Esophagus (tissue), 2 donors: ENCODE data around the gene C16orf90. TPM values are rescaled to one million over a fixed set of nuclear protein-coding genes. Genes with fewer than 3 reads are reported as not detected.
"Not testable (repeated sequence)": the region's sequence is repeated elsewhere in the genome, so short reads cannot be mapped to it uniquely, and the experiment has no call there.

Experiments
- H3K27ac ChIP-seq, 2 donors: one replicate each; pipeline ENCODE4 v1.5.1; 2013; ENCODE audit warnings: low read depth in 2 of 2, mild to moderate bottlenecking in 2 of 2, inconsistent platforms in 1 of 2, low read length in 1 of 2, moderate library complexity in 1 of 2
- H3K27me3 ChIP-seq, 2 donors: one replicate each; pipeline ENCODE4 v1.6.1; 2013; ENCODE audit warnings: low read length in 2 of 2, control low read depth in 1 of 2, mild to moderate bottlenecking in 1 of 2; ENCODE audit not compliant: insufficient read depth in 2 of 2, control insufficient read depth in 1 of 2
- H3K36me3 ChIP-seq, 2 donors: one replicate each; pipeline ENCODE4 v1.6.1; 2013; ENCODE audit warnings: low read length in 1 of 2; ENCODE audit not compliant: control insufficient read depth in 2 of 2, insufficient read depth in 2 of 2
- H3K4me1 ChIP-seq, 2 donors: one replicate each; pipeline ENCODE4 v1.6.1; 2013; ENCODE audit warnings: low read length in 1 of 2; ENCODE audit not compliant: control insufficient read depth in 2 of 2, insufficient read depth in 2 of 2
- H3K4me3 ChIP-seq, 2 donors: one replicate each; pipeline ENCODE4 v1.5.1; 2013; ENCODE audit warnings: low read length in 2 of 2, mild to moderate bottlenecking in 2 of 2, low read depth in 1 of 2, moderate library complexity in 1 of 2
- H3K9me3 ChIP-seq, 2 donors: one replicate each; pipeline ENCODE4 v1.6.1; 2013; ENCODE audit warnings: mild to moderate bottlenecking in 2 of 2, low read depth in 1 of 2, low read length in 1 of 2, moderate library complexity in 1 of 2; ENCODE audit not compliant: control insufficient read depth in 2 of 2, insufficient read depth in 1 of 2
- WGBS, 2 donors: extraction: QIAGEN DNeasy Blood & Tissue Kit; methylation state at CpG; one replicate each; pipeline ENCODE4 v1.1.7; 2013; 5-methylcytosine and 5-hydroxymethylcytosine counted together
- polyA plus RNA-seq, 2 donors: library from polyadenylated mRNA; stranded (reverse); fragments of 200-250 nt; gene quantifications; one replicate each; pipeline ENCODE4 v1.2.3, GENCODE V29; 2013
- donor health status: healthy with polysubstance abuse.
- donor health status: Bipolar disorder and iron deficiency.

Gene C16orf90
- polyA plus RNA-seq, 2 donors: not detected

- H3K4me1 ChIP-seq, H3K27me3 ChIP-seq, H3K27ac ChIP-seq, H3K9me3 ChIP-seq, H3K36me3 ChIP-seq: not testable (repeated sequence)
- peak overlapping the region; percentile 78 to 85 for H3K4me3 ChIP-seq
- WGBS, 2 donors: 16 to 17% methylated on average over 24 of the region's 24 CpGs
Observed at GRCh38 chr16:3501412-3501761, 6.1 kb upstream of the C16orf90 start.

GRCh38 chr16:3498988-3499387, 3.7 kb upstream of the C16orf90 start:
- no peak overlapping the region for H3K4me3 ChIP-seq
- H3K27ac ChIP-seq: no peak overlapping the region
- WGBS, 2 donors: 97% methylated on average over 16 of the region's 16 CpGs
- no peaks in the 10 kb centered on the region for H3K27me3 ChIP-seq
- H3K9me3 ChIP-seq: no peaks in the 10 kb centered on the region
- peaks cover 0 to 7% of the 10 kb centered on the region in 2 donors for H3K4me1 ChIP-seq
- no peaks in the 10 kb centered on the region for H3K36me3 ChIP-seq

- Histone ChIP-seq H3K36me3 (no peaks in the 10 kb centered on the region), H3K27me3 (no peaks in the 10 kb centered on the region), H3K9me3 (no peaks in the 10 kb centered on the region), H3K27ac (no peak overlapping the region), H3K4me1 (peaks cover 0 to 11% of the 10 kb centered on the region in 2 donors), H3K4me3 (no peak overlapping the region)
- WGBS, 2 donors: 91 to 92% methylated on average over 4 of the region's 4 CpGs
Observed at GRCh38 chr16:3497771-3498170, 2.5 kb upstream of the C16orf90 start.

GRCh38 chr16:3496386-3496785, 1.1 kb upstream of the C16orf90 start:
- 95 to 96% methylated on average over 30 of the region's 30 CpGs for WGBS, 2 donors

GRCh38 chr16:3494386-3494973, 809 bp downstream of the C16orf90 start:
- Histone ChIP-seq H3K27ac (no peak overlapping the region), H3K36me3 (no peaks in the 10 kb centered on the region), H3K9me3 (no peaks in the 10 kb centered on the region), H3K27me3 (no peaks in the 10 kb centered on the region), H3K4me3 (no peak overlapping the region), H3K4me1 (peaks cover 0 to 8% of the 10 kb centered on the region in 2 donors)
- 94% methylated on average over 15 to 16 of the region's 16 CpGs for WGBS, 2 donors

More at GRCh38 chr16:3496386-3496785, 1.1 kb upstream of the C16orf90 start:
- H3K27me3 ChIP-seq: no peaks in the 10 kb centered on the region
- no peak overlapping the region for H3K4me3 ChIP-seq
- no peaks in the 10 kb centered on the region for H3K9me3 ChIP-seq
- H3K27ac ChIP-seq: no peak overlapping the region
- no peaks in the 10 kb centered on the region for H3K36me3 ChIP-seq
- peaks cover 0 to 8% of the 10 kb centered on the region in 2 donors for H3K4me1 ChIP-seq

- Histone ChIP-seq H3K9me3 (no peaks in the 10 kb centered on the region), H3K27me3 (no peaks in the 10 kb centered on the region), H3K36me3 (peaks cover 0 to 7% of the 10 kb centered on the region in 2 donors), H3K27ac (no peak overlapping the region), H3K4me1 (peaks cover 0 to 8% of the 10 kb centered on the region in 2 donors), H3K4me3 (no peak overlapping the region)
- WGBS, 2 donors: 82 to 88% methylated on average over 10 of the region's 10 CpGs
Observed at GRCh38 chr16:3492356-3492755, 2.9 kb downstream of the C16orf90 start.

GRCh38 chr16:3490911-3491629, 4.2 kb downstream of the C16orf90 start:
- H3K27me3 ChIP-seq: no peaks in the 10 kb centered on the region
- no peak overlapping the region for H3K27ac ChIP-seq
- peaks cover 7 to 9% of the 10 kb centered on the region in 2 donors for H3K36me3 ChIP-seq
- H3K4me3 ChIP-seq: no peak overlapping the region
- peaks cover 0 to 8% of the 10 kb centered on the region in 2 donors for H3K4me1 ChIP-seq
- 54% methylated on average over 17 of the region's 17 CpGs for WGBS, 2 donors
- H3K9me3 ChIP-seq: no peaks in the 10 kb centered on the region

- no peaks in the 10 kb centered on the region for H3K27me3 ChIP-seq
- no peak overlapping the region for H3K4me3 ChIP-seq
- H3K27ac ChIP-seq: no peak overlapping the region
- H3K36me3 ChIP-seq: peaks cover 28 to 29% of the 10 kb centered on the region in 2 donors
- H3K4me1 ChIP-seq: peaks cover 0 to 8% of the 10 kb centered on the region in 2 donors
- 71 to 76% methylated on average over 9 of the region's 13 CpGs for WGBS, 2 donors
- H3K9me3 ChIP-seq: no peaks in the 10 kb centered on the region
Observed at GRCh38 chr16:3488801-3489200, 6.5 kb downstream of the C16orf90 start.

GRCh38 chr16:3487521-3488410, 7.5 kb downstream of the C16orf90 start:
- no peaks in the 10 kb centered on the region for H3K9me3 ChIP-seq
- 87 to 88% methylated on average over 24 of the region's 24 CpGs for WGBS, 2 donors
- H3K27ac ChIP-seq: no peak overlapping the region
- H3K27me3 ChIP-seq: no peaks in the 10 kb centered on the region
- no peak overlapping the region for H3K4me3 ChIP-seq
- H3K4me1 ChIP-seq: peaks cover 0 to 4% of the 10 kb centered on the region in 2 donors
- H3K36me3 ChIP-seq: peaks cover 32 to 35% of the 10 kb centered on the region in 2 donors
